Natural killer cell (primary cell): ENCODE measurements around the gene ZNF593OS. TPM values are rescaled to one million over a fixed set of nuclear protein-coding genes. Genes with fewer than 3 reads are reported as not detected.

ENCODE experiments used
- ATAC-seq, 3 donors: fragments of 150-1000 bp in 2 of 3; fragments of 200-7000 bp in 1 of 3; cut with Tn5 transposase; 1 replicate in 1 of 3; 2 replicates in 2 of 3; pipeline ENCODE4 v1.10.0; 2021; ENCODE audit warnings: mild to moderate bottlenecking in 2 of 3, moderate library complexity in 2 of 3
- DNase-seq, 2 donors: peaks; one replicate each; pipeline versions ENCODE4 v3.0.0 to v3.0.0-alpha.2; 2013 to 2021; ENCODE audit warnings: mixed read lengths in 1 of 2
- H3K27ac ChIP-seq: one replicate; pipeline ENCODE4 v1.5.1; 2013; ENCODE audit warnings: mild to moderate bottlenecking, low read length
- H3K27me3 ChIP-seq: one replicate; pipeline ENCODE4 v1.6.1; 2013; ENCODE audit warnings: low read length; ENCODE audit not compliant: control insufficient read depth, insufficient read depth
- H3K36me3 ChIP-seq: one replicate; pipeline ENCODE4 v1.6.1; 2013; ENCODE audit warnings: low read length; ENCODE audit not compliant: control insufficient read depth, insufficient read depth
- H3K4me1 ChIP-seq: one replicate; pipeline ENCODE4 v1.6.1; 2013; ENCODE audit warnings: low read length; ENCODE audit not compliant: control insufficient read depth, insufficient read depth
- H3K4me3 ChIP-seq: one replicate; pipeline ENCODE4 v1.5.1; 2013; ENCODE audit warnings: low read length
- H3K9me3 ChIP-seq: one replicate; pipeline ENCODE4 v1.6.1; 2013; ENCODE audit warnings: low read length; ENCODE audit not compliant: control insufficient read depth, insufficient read depth
- H3K27ac Mint-ChIP-seq, 2 donors: one replicate each; pipeline ENCODE4 v1.8.0; 2022; ENCODE audit warnings: mild to moderate bottlenecking in 2 of 2, mixed read lengths in 2 of 2, moderate library complexity in 1 of 2
- H3K27me3 Mint-ChIP-seq, 2 donors: one replicate each; pipeline ENCODE4 v1.8.0; 2022; ENCODE audit warnings: low read depth in 2 of 2, mixed read lengths in 2 of 2
- H3K36me3 Mint-ChIP-seq: one replicate; pipeline ENCODE4 v1.8.0; 2022; ENCODE audit warnings: mixed read lengths
- H3K4me1 Mint-ChIP-seq, 2 donors: one replicate each; pipeline ENCODE4 v1.8.0; 2022; ENCODE audit warnings: mixed read lengths in 2 of 2
- H3K4me3 Mint-ChIP-seq: one replicate; pipeline ENCODE4 v1.8.0; 2022; ENCODE audit warnings: mild to moderate bottlenecking, moderate library complexity, mixed read lengths
- H3K9me3 Mint-ChIP-seq, 2 donors: one replicate each; pipeline ENCODE4 v1.8.0; 2022; ENCODE audit warnings: mixed read lengths in 2 of 2
- WGBS: methylation state at CpG from one replicate; pipeline ENCODE4 v1.1.7; 2013; ENCODE audit warnings: missing lambda C conversion rate; ENCODE audit not compliant: insufficient coverage; 5-methylcytosine and 5-hydroxymethylcytosine counted together
- intact Hi-C: fragments of 100-400 bp; cut with micrococcal nuclease; formaldehyde crosslinking; loops from one replicate; pipeline ENCODE4 v1.14.2; 2022
- total RNA-seq, 4 donors: library from RNA; stranded (reverse); fragments of 120-200 nt in 1 of 4; gene quantifications; one replicate each; pipeline versions ENCODE4 v1.2.3 to v1.2.4, GENCODE V29; 2013 to 2022
- TF ChIP-seq, protein P1 (sequence below): fragments of 200-600 bp; IDR thresholded peaks from one replicate; pipeline ENCODE4 v1.8.0; 2022; ENCODE audit warnings: antibody characterized with exemption

Gene ZNF593OS
- total RNA-seq, 3 donors from 2014 or later (not counting 1 experiment from before 2014, with no cell fraction given), result not detected

DNA sequence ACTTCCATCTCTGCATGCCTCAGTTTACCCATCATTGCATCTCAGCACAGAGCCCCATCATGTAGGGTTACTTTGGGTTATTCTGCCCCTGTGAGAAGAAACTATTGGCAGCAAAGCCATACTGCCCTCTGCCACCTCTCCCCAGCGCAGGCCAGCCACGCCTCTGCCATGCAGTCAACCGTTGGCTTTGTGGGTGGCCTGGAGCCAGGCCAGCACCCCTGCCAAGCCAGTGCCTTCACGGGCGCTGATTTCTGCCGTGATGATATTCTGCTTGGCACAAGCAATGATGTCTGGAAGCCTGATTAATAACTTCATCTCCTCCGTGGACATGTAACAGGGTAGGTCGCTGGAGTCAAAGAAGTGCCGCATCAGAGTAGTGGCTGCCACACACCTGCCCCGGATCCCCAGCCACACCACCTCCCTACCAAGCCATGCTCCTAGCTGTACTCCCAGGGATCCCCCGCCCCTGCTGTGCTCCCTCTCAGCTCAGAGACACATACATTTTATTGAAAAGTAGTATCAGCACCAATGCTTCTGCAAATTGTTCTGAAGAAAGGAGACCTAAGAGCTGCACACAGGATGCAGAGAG, 47.4 kb upstream of the ZNF593OS start:
- no peaks in the 10 kb centered on the region for H3K36me3 Mint-ChIP-seq
- no peaks in the 10 kb centered on the region for H3K9me3 Mint-ChIP-seq
- intact Hi-C loops, result no loop called here
- Histone ChIP-seq H3K27ac (no peak overlapping the region), H3K36me3 (no peaks in the 10 kb centered on the region), H3K4me3 (no peak overlapping the region), H3K4me1 (no peaks in the 10 kb centered on the region), H3K27me3 (no peaks in the 10 kb centered on the region), H3K9me3 (no peaks in the 10 kb centered on the region)
- TF ChIP-seq, protein P1, sequence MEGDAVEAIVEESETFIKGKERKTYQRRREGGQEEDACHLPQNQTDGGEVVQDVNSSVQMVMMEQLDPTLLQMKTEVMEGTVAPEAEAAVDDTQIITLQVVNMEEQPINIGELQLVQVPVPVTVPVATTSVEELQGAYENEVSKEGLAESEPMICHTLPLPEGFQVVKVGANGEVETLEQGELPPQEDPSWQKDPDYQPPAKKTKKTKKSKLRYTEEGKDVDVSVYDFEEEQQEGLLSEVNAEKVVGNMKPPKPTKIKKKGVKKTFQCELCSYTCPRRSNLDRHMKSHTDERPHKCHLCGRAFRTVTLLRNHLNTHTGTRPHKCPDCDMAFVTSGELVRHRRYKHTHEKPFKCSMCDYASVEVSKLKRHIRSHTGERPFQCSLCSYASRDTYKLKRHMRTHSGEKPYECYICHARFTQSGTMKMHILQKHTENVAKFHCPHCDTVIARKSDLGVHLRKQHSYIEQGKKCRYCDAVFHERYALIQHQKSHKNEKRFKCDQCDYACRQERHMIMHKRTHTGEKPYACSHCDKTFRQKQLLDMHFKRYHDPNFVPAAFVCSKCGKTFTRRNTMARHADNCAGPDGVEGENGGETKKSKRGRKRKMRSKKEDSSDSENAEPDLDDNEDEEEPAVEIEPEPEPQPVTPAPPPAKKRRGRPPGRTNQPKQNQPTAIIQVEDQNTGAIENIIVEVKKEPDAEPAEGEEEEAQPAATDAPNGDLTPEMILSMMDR, result no peak
- no peaks in the 10 kb centered on the region for H3K4me1 Mint-ChIP-seq
- 86% methylated on average over 11 of the region's 11 CpGs for WGBS
- no peak for ATAC-seq
- no peak overlapping the region for H3K4me3 Mint-ChIP-seq
- H3K27ac Mint-ChIP-seq, result no peak overlapping the region
- no peak for DNase-seq
- peaks cover 0 to 2% of the 10 kb centered on the region in 2 donors for H3K27me3 Mint-ChIP-seq

DNA sequence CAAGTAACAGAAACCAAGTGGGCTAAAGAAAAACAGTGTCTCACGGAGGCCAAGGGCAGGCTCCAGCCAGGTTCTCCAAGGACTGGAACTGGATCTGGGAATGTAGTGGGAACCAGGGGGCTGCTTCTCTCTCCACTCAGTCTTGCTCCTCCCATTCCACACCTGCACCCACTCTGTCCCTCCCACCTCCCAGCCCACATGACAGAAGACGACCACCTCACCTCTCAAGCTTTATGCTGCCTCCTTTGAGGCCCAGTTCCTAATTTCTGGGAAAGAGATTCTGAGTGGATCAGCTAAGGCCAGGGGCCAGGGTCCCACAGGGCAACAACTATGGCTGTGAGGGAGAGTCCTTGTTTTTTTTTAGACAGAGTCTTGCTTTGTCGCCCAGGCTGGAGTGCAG, 43.6 kb upstream of the ZNF593OS start:
- Mint-ChIP-seq H3K27ac (no peak overlapping the region), H3K4me1 (no peaks in the 10 kb centered on the region), H3K4me3 (no peak overlapping the region), H3K27me3 (peaks cover 0 to 5% of the 10 kb centered on the region in 2 donors), H3K9me3 (no peaks in the 10 kb centered on the region), H3K36me3 (no peaks in the 10 kb centered on the region)
- ATAC-seq (no peak), DNase-seq (no peak)
- H3K27me3 ChIP-seq, result no peaks in the 10 kb centered on the region
- no peaks in the 10 kb centered on the region for H3K36me3 ChIP-seq
- intact Hi-C loops, result no loop called here
- H3K4me3 ChIP-seq, result no peak overlapping the region
- WGBS, result 52% methylated on average over 3 of the region's 3 CpGs
- TF ChIP-seq, protein P1, result no peak
- H3K4me1 ChIP-seq, result no peaks in the 10 kb centered on the region
- no peak overlapping the region for H3K27ac ChIP-seq
- H3K9me3 ChIP-seq, result no peaks in the 10 kb centered on the region

DNA sequence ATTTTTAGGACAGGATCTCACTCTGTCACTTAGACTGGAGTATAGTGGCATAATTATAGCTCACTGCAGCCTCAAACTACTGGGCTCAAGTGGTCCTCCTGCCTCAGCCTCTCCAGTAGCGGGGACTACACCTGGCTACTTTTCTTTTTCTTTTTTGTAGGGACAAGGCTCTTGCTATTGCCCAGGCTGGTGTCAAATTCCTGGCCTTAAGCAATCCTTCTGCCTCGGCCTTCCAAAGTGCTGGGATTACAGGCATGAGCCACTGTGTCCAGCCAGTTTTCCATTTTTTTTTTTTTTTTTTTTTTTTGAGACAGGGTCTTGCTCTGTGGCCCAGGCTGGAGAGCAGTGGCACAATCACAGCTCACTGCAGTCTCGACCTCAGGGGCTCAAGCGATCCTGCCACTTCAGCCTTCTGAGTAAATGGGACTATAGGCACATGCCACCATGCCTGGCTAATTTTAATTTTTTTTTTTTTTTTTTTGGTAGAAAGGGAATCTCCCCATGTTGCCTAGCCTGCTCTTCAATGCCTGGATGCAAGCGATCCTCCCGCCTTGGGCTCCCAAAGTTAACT, 41.8 kb upstream of the ZNF593OS start:
- intact Hi-C loops, result no loop called here
- 92% methylated on average over 6 of the region's 6 CpGs for whole genome bisulfite sequencing
- no peak for DNase-seq
- Mint-ChIP-seq H3K27ac (no peak overlapping the region), H3K27me3 (peaks cover 7 to 13% of the 10 kb centered on the region in 2 donors), H3K4me3 (no peak overlapping the region), H3K9me3 (no peaks in the 10 kb centered on the region), H3K36me3 (no peaks in the 10 kb centered on the region), H3K4me1 (no peaks in the 10 kb centered on the region)
- no peaks in the 10 kb centered on the region for H3K27me3 ChIP-seq
- no peaks in the 10 kb centered on the region for H3K9me3 ChIP-seq
- H3K36me3 ChIP-seq, result no peaks in the 10 kb centered on the region
- no peak for ATAC-seq
- TF ChIP-seq, protein P1, result no peak
- no peaks in the 10 kb centered on the region for H3K4me1 ChIP-seq
- no peak overlapping the region for H3K4me3 ChIP-seq
- H3K27ac ChIP-seq, result no peak overlapping the region

- Mint-ChIP-seq H3K4me1 (no peaks in the 10 kb centered on the region), H3K4me3 (no peak overlapping the region), H3K27ac (no peak overlapping the region), H3K27me3 (peaks cover 7 to 13% of the 10 kb centered on the region in 2 donors), H3K9me3 (no peaks in the 10 kb centered on the region), H3K36me3 (no peaks in the 10 kb centered on the region)
- Histone ChIP-seq H3K4me1 (no peaks in the 10 kb centered on the region), H3K27me3 (no peaks in the 10 kb centered on the region), H3K27ac (no peak overlapping the region), H3K4me3 (no peak overlapping the region), H3K36me3 (no peaks in the 10 kb centered on the region), H3K9me3 (no peaks in the 10 kb centered on the region)
- ATAC-seq, result no peak
- DNase-seq, result no peak
- 96% methylated on average over 4 of the region's 5 CpGs for WGBS
- intact Hi-C loops, result no loop called here
- TF ChIP-seq, protein P1, result no peak
These were observed 41.1 kb upstream of the ZNF593OS start for GRCh38 chr1:26212726-26213125.
